GM23248 (cell line): ENCODE data around the gene TGFB1I1.

Experiments used
- EZH2 ChIP-seq: fragments of 200-600 bp; sonication (generic); IDR thresholded peaks from 2 replicates; pipeline ENCODE4 v1.6.1; 2018; ENCODE audit warnings: antibody characterized with exemption, mild to moderate bottlenecking; ENCODE audit not compliant: insufficient read depth, poor library complexity, severe bottlenecking
- EZH2phosphoT487 ChIP-seq: fragments of 200-600 bp; sonication (generic); IDR thresholded peaks from 2 replicates; pipeline ENCODE4 v1.6.1; 2018; ENCODE audit warnings: antibody characterized with exemption, moderate library complexity, mild to moderate bottlenecking, low read depth; ENCODE audit not compliant: insufficient read depth

- TF ChIP-seq EZH2: no peak
- TF ChIP-seq EZH2phosphoT487: no peak
Measured at GRCh38 chr16:31460582-31461002, 11.4 kb upstream of the TGFB1I1 start.
